HAP-1 (cell line): ENCODE results near the gene CACNG3.
"Not testable (repeated sequence)": the region's sequence is repeated elsewhere in the genome, so short reads cannot be mapped to it uniquely, and the experiment has no call there.

Experiments
- DNase-seq, 2 experiments: peaks; one replicate each; pipeline ENCODE4 v3.0.0-alpha.2; 2016 to 2020; ENCODE audit warnings: low spot score in 2 of 2
- H3K27me3 ChIP-seq: fragments of 250-450 bp; sonication (Bioruptor Pico); 2 replicates; pipeline ENCODE4 v1.5.1; 2020; ENCODE audit warnings: low read depth, mild to moderate bottlenecking, moderate library complexity
- H3K36me3 ChIP-seq: fragments of 250-450 bp; sonication (Bioruptor Pico); replicated peaks from 2 replicates; pipeline ENCODE4 v1.5.1; 2020; ENCODE audit warnings: mild to moderate bottlenecking
- H3K4me1 ChIP-seq: fragments of 250-450 bp; sonication (Bioruptor Pico); 2 replicates; pipeline ENCODE4 v1.5.1; 2020; ENCODE audit warnings: mild to moderate bottlenecking
- H3K4me3 ChIP-seq: fragments of 250-450 bp; sonication (Bioruptor Pico); 2 replicates; pipeline ENCODE4 v1.5.1; 2020; ENCODE audit warnings: mild to moderate bottlenecking, moderate library complexity
- H3K9me3 ChIP-seq: fragments of 250-450 bp; sonication (Bioruptor Pico); 2 replicates; pipeline ENCODE4 v1.5.1; 2020; ENCODE audit warnings: mild to moderate bottlenecking, moderate library complexity
- in situ Hi-C: fragments of 300-500 bp; cut with MboI; formaldehyde crosslinking; loops from 3 replicates; pipeline ENCODE4 v1.14.3; 2020; ENCODE audit warnings: low sequenced_read_pairs, inconsistent platforms, mixed read lengths

Gene CACNG3

DNA sequence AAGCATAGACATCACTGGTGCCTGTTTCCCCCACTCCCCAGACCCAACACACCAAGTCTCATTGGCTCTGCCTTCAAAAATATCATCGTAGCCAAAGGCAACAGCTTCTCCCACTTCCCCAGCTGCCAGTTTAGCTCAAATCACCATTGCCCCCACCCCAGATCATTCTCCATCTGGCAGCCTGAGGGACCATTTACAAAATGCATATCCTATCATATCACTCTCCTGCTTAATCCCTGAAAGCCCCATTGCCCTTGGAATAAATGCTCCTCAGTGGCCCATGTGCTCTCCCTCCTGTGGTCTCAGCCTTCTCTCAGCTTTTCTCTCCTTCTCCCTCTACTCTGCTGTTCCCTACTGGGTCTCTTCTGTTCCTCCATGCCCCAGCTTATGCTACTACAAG lies 68.3 kb downstream of the CACNG3 start:
- in situ Hi-C loops, result no loop called here
- H3K36me3 ChIP-seq, result no peaks in the 10 kb centered on the region
- H3K27me3 ChIP-seq, result no peaks in the 10 kb centered on the region
- no peaks in the 10 kb centered on the region for H3K9me3 ChIP-seq
- H3K4me3 ChIP-seq, result no peak overlapping the region
- no peak for DNase-seq
- H3K4me1 ChIP-seq, result no peaks in the 10 kb centered on the region

DNA sequence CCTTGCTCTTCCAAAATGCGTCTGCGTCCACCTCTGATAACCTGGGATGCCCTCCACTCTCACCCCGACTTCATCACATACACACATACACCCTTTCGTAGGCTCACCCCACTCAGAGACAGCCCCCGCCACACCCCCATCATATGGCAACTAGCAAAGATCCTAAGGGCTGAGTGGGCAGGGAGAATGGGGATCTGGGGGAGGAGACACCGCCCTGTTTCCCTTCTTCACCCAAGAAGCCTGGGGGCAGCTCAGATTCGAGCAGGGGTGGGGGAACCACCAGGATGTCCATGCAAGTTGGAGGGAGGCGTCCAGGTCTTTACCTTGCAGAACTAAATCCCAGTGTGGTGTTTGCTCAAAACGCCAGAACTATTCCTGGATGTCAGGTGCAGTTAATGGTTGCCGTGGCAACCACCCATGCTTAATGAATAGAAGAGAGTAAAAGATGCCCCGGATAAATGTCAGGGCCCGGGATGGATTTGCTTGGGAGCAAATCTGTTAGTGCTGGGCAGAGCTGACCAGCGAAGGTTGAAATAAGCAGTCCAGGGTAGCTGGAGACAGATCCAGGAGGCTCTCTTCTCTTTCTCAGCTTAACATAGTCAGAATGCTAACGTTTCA lies 72.8 kb downstream of the CACNG3 start:
- H3K4me1 ChIP-seq, result no peaks in the 10 kb centered on the region
- H3K27me3 ChIP-seq, result peaks cover 3% of the 10 kb centered on the region; the same call in 1 of the 2 replicates
- no peaks in the 10 kb centered on the region for H3K9me3 ChIP-seq
- H3K4me3 ChIP-seq, result no peak overlapping the region
- no peak for DNase-seq
- in situ Hi-C loops, result no loop called here
- H3K36me3 ChIP-seq, result no peaks in the 10 kb centered on the region

DNA sequence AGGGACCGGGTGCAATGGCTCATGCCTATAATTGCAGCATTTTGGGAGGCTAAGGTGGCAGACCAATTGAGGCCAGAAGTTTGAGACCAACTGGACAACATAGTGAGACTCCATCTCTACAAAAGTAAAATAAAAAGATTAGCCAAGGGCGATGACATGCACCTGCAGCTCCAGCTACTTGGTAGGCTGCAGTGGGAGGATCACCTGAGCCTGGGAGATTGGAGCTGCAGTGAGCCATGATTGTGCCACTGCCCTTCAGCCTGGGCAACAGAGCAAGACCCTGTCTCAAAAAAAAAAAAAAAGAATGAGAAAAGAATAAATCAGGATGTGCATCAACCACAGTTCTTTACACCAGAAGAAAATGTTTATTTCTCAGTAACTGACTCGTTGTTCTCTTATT lies 76.0 kb downstream of the CACNG3 start:
- in situ Hi-C loops, result no loop called here
- Histone ChIP-seq H3K4me3 (no peak overlapping the region), H3K36me3 (no peaks in the 10 kb centered on the region), H3K27me3 (peaks cover 3% of the 10 kb centered on the region; the same call in 1 of the 2 replicates), H3K9me3 (no peaks in the 10 kb centered on the region), H3K4me1 (no peaks in the 10 kb centered on the region)
- DNase-seq, result no peak

DNA sequence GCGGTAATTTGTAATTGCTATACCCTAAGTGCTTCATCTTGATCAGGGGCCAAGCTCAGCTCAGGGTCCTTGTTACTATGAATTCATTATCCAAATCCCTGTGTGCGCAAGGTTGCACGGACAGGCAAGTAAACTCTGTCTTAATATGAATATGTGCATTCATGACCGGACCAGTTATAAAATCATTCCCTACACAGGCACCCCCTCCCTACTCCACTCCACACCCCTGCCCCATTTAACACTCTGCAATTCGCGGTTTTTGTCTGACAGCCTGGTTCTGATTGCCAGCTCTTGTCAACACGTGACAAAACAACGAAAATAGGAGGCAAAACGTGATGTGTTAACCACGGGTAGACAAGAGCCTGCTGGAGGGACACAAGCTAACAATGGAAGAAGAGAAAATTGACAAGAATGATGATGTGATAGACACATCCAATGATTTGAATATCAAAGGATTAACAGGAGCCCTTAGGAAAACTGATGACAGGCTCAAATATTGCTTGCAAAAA lies 76.5 kb downstream of the CACNG3 start:
- Histone ChIP-seq H3K4me1 (no peaks in the 10 kb centered on the region), H3K9me3 (no peaks in the 10 kb centered on the region), H3K4me3 (no peak overlapping the region), H3K36me3 (no peaks in the 10 kb centered on the region), H3K27me3 (peaks cover 3% of the 10 kb centered on the region; the same call in 1 of the 2 replicates)
- in situ Hi-C loops, result no loop called here
- DNase-seq, result no peak

DNA sequence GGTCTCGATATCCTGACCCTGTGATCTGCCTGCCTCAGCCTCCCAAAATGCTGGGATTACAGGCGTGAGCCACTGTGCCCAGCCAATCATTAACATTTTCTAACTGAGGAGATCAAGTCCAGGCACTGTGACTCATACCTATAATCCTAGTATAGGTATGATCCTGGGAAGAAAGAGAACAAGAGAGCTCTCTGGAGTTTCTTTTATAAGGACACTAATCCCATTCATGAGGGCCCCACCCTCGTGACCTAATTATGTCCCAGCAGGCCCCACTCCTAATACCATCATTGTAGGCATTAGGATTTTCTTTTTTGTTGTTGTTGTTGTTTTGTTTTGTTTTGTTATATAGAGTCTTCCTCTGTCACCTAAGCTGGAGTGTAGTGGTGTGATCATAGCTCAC lies 80.4 kb downstream of the CACNG3 start:
- H3K27me3 ChIP-seq, result peaks cover 3% of the 10 kb centered on the region; the same call in 1 of the 2 replicates
- DNase-seq, result peak; percentile 57 to 79
- in situ Hi-C loops, result no loop called here
- no peak overlapping the region for H3K4me3 ChIP-seq
- no peaks in the 10 kb centered on the region for H3K9me3 ChIP-seq
- H3K4me1 ChIP-seq, result no peaks in the 10 kb centered on the region
- H3K36me3 ChIP-seq, result no peaks in the 10 kb centered on the region

DNA sequence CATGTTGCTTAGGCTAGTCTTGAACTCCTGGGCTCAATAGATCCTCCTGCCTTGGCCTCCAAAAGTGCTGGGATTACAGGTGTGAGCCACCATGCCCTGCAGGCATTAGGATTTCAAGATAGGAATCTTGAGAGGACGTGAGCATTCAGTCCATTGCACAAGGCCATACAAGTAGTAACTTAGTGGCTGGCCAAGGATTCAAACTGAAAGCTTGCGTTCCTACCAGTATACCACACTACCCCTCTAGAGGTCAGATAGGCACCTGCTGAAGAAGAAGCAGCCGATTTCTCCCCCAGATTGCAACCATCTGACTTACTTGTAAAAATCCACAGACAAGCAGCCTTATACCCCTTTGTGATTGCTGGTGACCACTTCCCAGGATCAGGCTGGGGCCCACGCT lies 80.9 kb downstream of the CACNG3 start:
- no peaks in the 10 kb centered on the region for H3K9me3 ChIP-seq
- peaks cover 3% of the 10 kb centered on the region; the same call in 1 of the 2 replicates for H3K27me3 ChIP-seq
- no peaks in the 10 kb centered on the region for H3K4me1 ChIP-seq
- no peaks in the 10 kb centered on the region for H3K36me3 ChIP-seq
- no peak for DNase-seq
- in situ Hi-C loops, result no loop called here
- no peak overlapping the region for H3K4me3 ChIP-seq

DNA sequence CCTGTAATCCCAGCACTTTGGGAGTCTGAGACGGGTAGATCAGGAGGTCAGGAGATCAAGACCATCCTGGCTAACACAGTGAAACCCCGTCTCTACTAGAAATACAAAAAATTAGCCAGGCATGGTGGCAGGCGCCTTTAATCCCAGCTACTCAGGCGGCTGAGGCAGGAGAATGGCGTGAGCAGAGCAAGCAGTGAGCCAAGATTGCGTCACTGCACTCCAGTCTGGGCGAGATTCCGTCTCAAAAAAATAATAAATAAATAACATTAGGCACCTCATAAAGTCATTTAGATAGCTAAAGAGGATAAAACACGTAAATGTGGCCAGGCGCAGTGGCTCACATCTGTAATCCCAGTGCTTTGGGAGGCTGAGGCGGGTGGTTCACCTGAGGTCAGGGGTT lies 87.7 kb downstream of the CACNG3 start:
- in situ Hi-C loops, H3K4me1 ChIP-seq, H3K27me3 ChIP-seq, H3K4me3 ChIP-seq, H3K36me3 ChIP-seq, H3K9me3 ChIP-seq, DNase-seq: not testable (repeated sequence)

DNA sequence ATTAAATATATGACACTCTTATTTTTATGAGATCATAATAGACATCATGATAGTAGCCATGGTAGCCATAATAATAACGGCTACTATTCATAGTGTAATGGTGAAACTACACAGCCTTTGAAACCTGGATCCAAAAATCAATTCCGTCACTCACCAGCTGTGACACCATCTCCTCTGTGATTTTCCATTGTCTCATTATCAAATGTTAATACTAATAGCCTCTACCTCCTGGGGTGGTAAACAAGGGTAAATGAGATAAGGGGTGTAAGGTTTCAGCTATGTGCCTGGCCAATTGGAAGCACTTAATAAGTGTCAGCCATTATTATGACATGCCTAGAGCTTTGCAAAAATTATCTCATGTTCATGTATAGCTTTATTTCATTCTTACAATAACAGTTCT lies 88.6 kb downstream of the CACNG3 start:
- no peak overlapping the region for H3K4me3 ChIP-seq
- no peak for DNase-seq
- H3K36me3 ChIP-seq, result no peaks in the 10 kb centered on the region
- H3K9me3 ChIP-seq, result no peaks in the 10 kb centered on the region
- H3K27me3 ChIP-seq, result no peaks in the 10 kb centered on the region; the same call in 1 of the 2 replicates
- in situ Hi-C loops, result no loop called here
- no peaks in the 10 kb centered on the region for H3K4me1 ChIP-seq

DNA sequence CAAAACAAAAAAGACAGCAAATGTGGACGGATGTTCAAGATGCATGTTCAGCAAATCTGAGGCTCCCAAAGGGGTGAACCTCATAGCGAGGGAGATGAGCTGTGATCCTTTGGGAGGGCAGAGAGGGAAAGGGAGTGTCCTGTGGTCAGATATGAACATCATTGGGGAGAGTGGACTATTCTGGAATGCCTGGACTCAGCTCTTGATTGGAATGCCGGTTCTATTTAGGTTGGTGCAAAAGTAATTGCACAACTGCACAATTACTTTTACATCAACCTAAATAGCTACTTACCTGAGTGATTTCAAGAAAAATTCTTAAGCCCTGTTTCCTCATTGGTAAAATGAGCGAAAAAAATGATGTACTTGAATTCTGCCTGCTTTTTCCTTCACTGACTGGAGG lies 89.6 kb downstream of the CACNG3 start:
- no peaks in the 10 kb centered on the region for H3K36me3 ChIP-seq
- H3K4me3 ChIP-seq, result no peak overlapping the region
- in situ Hi-C loops, result no loop called here
- no peaks in the 10 kb centered on the region for H3K9me3 ChIP-seq
- H3K4me1 ChIP-seq, result no peaks in the 10 kb centered on the region
- DNase-seq, result no peak
- no peaks in the 10 kb centered on the region; the same call in 1 of the 2 replicates for H3K27me3 ChIP-seq

DNA sequence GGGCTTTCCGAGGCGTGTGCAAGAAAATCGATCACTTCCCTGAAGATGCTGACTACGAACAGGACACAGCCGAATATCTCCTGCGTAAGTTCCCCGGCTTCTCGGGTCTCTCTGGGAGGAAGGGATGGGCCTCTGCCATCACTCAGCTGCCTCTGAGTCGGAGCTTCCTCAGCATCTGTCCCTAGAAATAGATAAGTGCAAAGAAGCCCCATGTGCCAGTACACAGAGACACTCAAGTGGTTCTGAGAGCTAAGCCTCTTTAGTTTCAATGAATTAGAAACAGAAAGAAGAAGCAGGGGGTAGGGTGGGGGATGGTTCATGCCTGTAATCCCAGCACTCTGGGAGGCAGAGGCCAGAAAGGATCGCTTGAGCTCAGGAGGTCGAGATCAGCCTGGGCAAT lies 90.6 kb downstream of the CACNG3 start:
- no peaks in the 10 kb centered on the region for H3K36me3 ChIP-seq
- H3K27me3 ChIP-seq, result no peaks in the 10 kb centered on the region; the same call in 1 of the 2 replicates
- in situ Hi-C loops, result no loop called here
- no peak overlapping the region for H3K4me3 ChIP-seq
- no peak for DNase-seq
- H3K9me3 ChIP-seq, result no peaks in the 10 kb centered on the region
- H3K4me1 ChIP-seq, result no peaks in the 10 kb centered on the region

DNA sequence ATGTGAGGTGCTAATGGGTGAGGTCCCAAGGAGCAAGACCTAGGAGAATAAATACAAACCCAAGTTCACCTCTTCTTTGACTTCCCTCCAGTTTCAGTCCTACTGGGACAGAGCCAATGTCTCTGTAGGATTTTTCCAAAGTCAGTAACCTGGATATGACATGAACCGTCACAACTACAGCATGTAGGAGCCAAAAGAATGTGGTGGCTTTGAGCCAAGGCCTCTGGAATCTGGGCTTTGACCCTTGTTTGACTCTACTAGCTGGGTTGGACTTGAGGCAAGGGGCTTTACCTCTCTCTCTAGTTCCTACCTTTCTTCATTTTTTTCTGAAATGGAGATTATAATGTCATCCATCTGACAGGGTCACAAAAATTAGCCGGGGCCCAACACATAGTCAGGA lies 91.4 kb downstream of the CACNG3 start:
- H3K27me3 ChIP-seq, result no peaks in the 10 kb centered on the region; the same call in 1 of the 2 replicates
- H3K4me1 ChIP-seq, result no peaks in the 10 kb centered on the region
- in situ Hi-C loops, result no loop called here
- no peak for DNase-seq
- H3K36me3 ChIP-seq, result no peaks in the 10 kb centered on the region
- H3K9me3 ChIP-seq, result no peaks in the 10 kb centered on the region
- H3K4me3 ChIP-seq, result no peak overlapping the region

DNA sequence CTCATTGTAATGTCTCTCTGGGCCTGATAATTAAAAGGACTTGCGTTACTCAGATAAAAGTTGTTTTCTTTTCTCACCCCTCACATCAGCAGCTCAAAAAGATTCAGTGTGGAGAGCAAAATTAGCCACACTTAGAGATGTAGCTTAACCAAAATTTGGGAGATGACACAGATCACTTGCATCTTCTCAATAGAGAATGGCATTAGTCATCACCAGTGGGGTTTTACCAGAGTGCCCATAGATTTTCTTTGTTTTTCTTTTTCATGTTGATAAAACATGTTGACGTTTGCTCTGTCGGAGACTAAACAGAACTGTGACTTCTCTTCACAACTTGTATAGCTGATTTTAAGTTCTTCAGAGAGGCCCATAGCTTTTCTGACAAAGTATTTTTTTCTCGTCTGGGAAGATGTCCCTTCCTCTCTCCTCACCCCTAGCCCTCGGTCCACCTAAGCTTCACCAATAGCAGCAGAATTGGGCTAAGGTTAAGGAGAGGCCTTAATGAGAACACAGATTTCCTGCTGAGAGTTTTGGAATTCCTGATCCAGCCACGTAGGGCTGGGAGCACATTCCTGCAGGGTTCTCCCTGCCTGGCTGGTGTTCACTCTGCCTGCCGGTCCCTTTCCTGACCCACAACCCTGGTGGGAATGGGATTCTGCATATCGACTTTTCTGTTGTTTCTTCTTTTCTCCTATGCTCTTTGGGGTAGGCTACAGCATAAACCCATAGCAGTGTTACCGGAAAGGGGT lies 92.6 kb downstream of the CACNG3 start:
- Histone ChIP-seq H3K27me3 (no peaks in the 10 kb centered on the region; the same call in 1 of the 2 replicates), H3K9me3 (no peaks in the 10 kb centered on the region), H3K36me3 (no peaks in the 10 kb centered on the region), H3K4me1 (no peaks in the 10 kb centered on the region), H3K4me3 (no peak overlapping the region)
- no peak for DNase-seq
- in situ Hi-C loops, result no loop called here

DNA sequence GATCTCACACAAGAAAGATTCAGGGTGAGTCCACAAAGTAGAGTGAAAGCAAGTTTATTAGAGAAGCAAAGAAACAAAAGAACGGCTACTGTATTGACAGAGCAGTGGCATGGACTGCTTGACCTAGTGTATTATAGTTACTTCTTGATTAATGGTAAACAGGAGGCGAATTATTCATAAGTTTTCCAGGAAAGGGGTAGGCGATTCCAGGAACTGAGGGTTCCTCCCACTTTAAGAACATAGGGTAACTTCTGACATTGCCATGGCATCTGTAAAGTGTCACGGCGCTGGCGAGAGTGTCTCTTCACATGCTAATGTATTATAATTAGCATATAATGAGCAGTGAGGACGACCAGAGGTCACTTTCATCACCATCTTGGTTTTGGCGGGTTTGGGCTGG lies 93.2 kb downstream of the CACNG3 start:
- H3K36me3 ChIP-seq, result no peaks in the 10 kb centered on the region
- H3K9me3 ChIP-seq, result no peaks in the 10 kb centered on the region
- no peak overlapping the region for H3K4me3 ChIP-seq
- H3K4me1 ChIP-seq, result no peaks in the 10 kb centered on the region
- H3K27me3 ChIP-seq, result no peaks in the 10 kb centered on the region; the same call in 1 of the 2 replicates
- in situ Hi-C loops, result no loop called here
- no peak for DNase-seq

DNA sequence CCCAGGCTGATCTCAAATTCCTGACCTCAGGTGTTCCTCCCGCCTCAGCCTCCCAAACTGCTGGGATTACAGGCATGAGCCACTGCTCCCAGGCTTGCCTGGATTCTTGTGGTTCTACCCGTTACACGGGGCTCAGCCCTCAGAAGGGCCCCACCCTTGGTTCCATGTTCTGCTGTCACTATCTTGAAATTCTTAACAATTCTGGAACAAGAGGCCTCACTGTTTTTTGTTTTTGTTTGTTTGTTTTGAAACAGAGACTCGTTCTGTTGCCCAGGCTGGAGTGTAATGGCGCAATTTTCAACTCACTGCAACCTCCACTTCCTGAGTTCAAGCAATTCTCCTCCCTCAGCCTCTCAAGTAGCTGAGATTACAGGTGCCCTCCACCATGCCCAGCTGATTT lies 96.6 kb downstream of the CACNG3 start:
- H3K27me3 ChIP-seq, result no peaks in the 10 kb centered on the region
- no peaks in the 10 kb centered on the region for H3K4me1 ChIP-seq
- in situ Hi-C loops, result no loop called here
- H3K36me3 ChIP-seq, result no peaks in the 10 kb centered on the region
- H3K9me3 ChIP-seq, result no peaks in the 10 kb centered on the region
- H3K4me3 ChIP-seq, result no peak overlapping the region
- no peak for DNase-seq
